ENCODE data around the gene GCNT2. TPM values are rescaled to one million over a fixed set of nuclear protein-coding genes. Genes with fewer than 3 reads are reported as not detected.
"Not testable (repeated sequence)": the region's sequence is repeated elsewhere in the genome, so short reads cannot be mapped to it uniquely, and the experiment has no call there.

The GCNT2 gene
- polyA plus RNA-seq, 10 donors: 1.6 to 3.8 (median 3.0) TPM

GRCh38 chr6:10609038-10609437, 87.9 kb downstream of the GCNT2 start:
- DNase-seq: no peak

GRCh38 chr6:10610289-10610688, 89.1 kb downstream of the GCNT2 start:
- DNase-seq: no peak

- no peak for DNase-seq
Measured at GRCh38 chr6:10612161-10612560, 91.0 kb downstream of the GCNT2 start.

GRCh38 chr6:10613077-10613476, 91.9 kb downstream of the GCNT2 start:
- DNase-seq: no peak

GRCh38 chr6:10613723-10614122, 92.6 kb downstream of the GCNT2 start:
- DNase-seq: no peak

GRCh38 chr6:10615675-10616074, 94.5 kb downstream of the GCNT2 start:
- no peak for DNase-seq

GRCh38 chr6:10616266-10616665, 95.1 kb downstream of the GCNT2 start:
- not testable (repeated sequence) for DNase-seq

GRCh38 chr6:10617008-10617696, 96.0 kb downstream of the GCNT2 start:
- no peak for DNase-seq

- no peak for DNase-seq
Measured at GRCh38 chr6:10618409-10618808, 97.3 kb downstream of the GCNT2 start.

GRCh38 chr6:10621213-10621612, 100.1 kb downstream of the GCNT2 start:
- no peak for DNase-seq

- DNase-seq: no peak
Measured at GRCh38 chr6:10621847-10622246, 100.7 kb downstream of the GCNT2 start.

GRCh38 chr6:10624836-10625235, 103.7 kb downstream of the GCNT2 start:
- no peak for DNase-seq

- DNase-seq: no peak
Measured at GRCh38 chr6:10626154-10626741, 105.1 kb downstream of the GCNT2 start.

- DNase-seq: no peak
Measured at GRCh38 chr6:10627800-10628199, 106.6 kb downstream of the GCNT2 start.

- DNase-seq: no peak
Measured at GRCh38 chr6:10630178-10630577, 109.0 kb downstream of the GCNT2 start.

GRCh38 chr6:10633216-10633615, 112.1 kb downstream of the GCNT2 start:
- DNase-seq: no peak

- DNase-seq: no peak
Measured at GRCh38 chr6:10640412-10640811, 119.3 kb downstream of the GCNT2 start.

- no peak for DNase-seq
Measured at GRCh38 chr6:10641528-10641927, 120.4 kb downstream of the GCNT2 start.

GRCh38 chr6:10643201-10643651, 122.1 kb downstream of the GCNT2 start:
- DNase-seq: no peak

GRCh38 chr6:10644225-10644624, 123.1 kb downstream of the GCNT2 start:
- DNase-seq: no peak

GRCh38 chr6:10655508-10656055, 134.4 kb downstream of the GCNT2 start:
- DNase-seq: no peak

- no peak for DNase-seq
Measured at GRCh38 chr6:10658910-10659698, 138.0 kb downstream of the GCNT2 start.
